Chondrocyte (in vitro differentiated cells): Measurements from ENCODE around the gene PRDM7. TPM values are rescaled to one million over a fixed set of nuclear protein-coding genes. Genes with fewer than 3 reads are reported as not detected.
"Not testable (repeated sequence)": the region's sequence is repeated elsewhere in the genome, so short reads cannot be mapped to it uniquely, and the experiment has no call there.

Source experiments
- DNase-seq: peaks from one replicate; pipeline ENCODE4 v3.0.0; 2021; ENCODE audit warnings: mixed read lengths, low spot score
- H3K27ac Mint-ChIP-seq: one replicate; pipeline ENCODE4 v1.8.0; 2021; ENCODE audit warnings: mild to moderate bottlenecking, moderate library complexity, mixed read lengths; ENCODE audit not compliant: unreplicated experiment
- H3K27me3 Mint-ChIP-seq: 2 replicates; pipeline ENCODE4 v1.8.0; 2021; ENCODE audit warnings: low read depth, mixed read lengths
- H3K36me3 Mint-ChIP-seq: 2 replicates; pipeline ENCODE4 v1.8.0; 2021; ENCODE audit warnings: low read depth, mixed read lengths
- H3K4me1 Mint-ChIP-seq: 2 replicates; pipeline ENCODE4 v1.8.0; 2021; ENCODE audit warnings: low read depth, mild to moderate bottlenecking, mixed read lengths
- H3K4me3 Mint-ChIP-seq: one replicate; pipeline ENCODE4 v1.8.0; 2021; ENCODE audit warnings: mild to moderate bottlenecking, moderate library complexity, mixed read lengths; ENCODE audit not compliant: unreplicated experiment
- H3K9me3 Mint-ChIP-seq: 2 replicates; pipeline ENCODE4 v1.8.0; 2021; ENCODE audit warnings: low read depth, mixed read lengths
- CTCF ChIP-seq: fragments of 200-600 bp; sonication (generic); IDR thresholded peaks from 2 replicates; pipeline ENCODE4 v1.5.0; 2021; ENCODE audit warnings: antibody characterized with exemption, mild to moderate bottlenecking, moderate library complexity
- long read RNA-seq: library from polyadenylated mRNA; stranded (forward); transcript quantifications from one replicate; pipeline ENCODE4 v2.0.0, GENCODE V29; 2021
- total RNA-seq: library from RNA; stranded (reverse); gene quantifications from 3 replicates; pipeline ENCODE4 v1.2.1, GENCODE V29; 2021

The PRDM7 gene
- not detected in 3 replicates for total RNA-seq
- long read RNA-seq, result 0 reads

GRCh38 chr16:90077240-90077756, at the start of gene PRDM7:
Gene PRDM7, minus strand, starts transcription at chr16:90077331. Its CDS starts 1,421 bp downstream, at chr16:90075910.
- Mint-ChIP-seq H3K36me3 (no peaks in the 10 kb centered on the region), H3K4me1 (peaks cover 24% of the 10 kb centered on the region), H3K27ac (peak within 1 kb of the TSS; percentile 95)

GRCh38 chr16:90121846-90122245, 44.7 kb upstream of the PRDM7 start:
- H3K4me3 Mint-ChIP-seq, H3K27ac Mint-ChIP-seq, H3K4me1 Mint-ChIP-seq, H3K9me3 Mint-ChIP-seq, H3K36me3 Mint-ChIP-seq, DNase-seq, H3K27me3 Mint-ChIP-seq: not testable (repeated sequence)

More at GRCh38 chr16:90077240-90077756, at the start of gene PRDM7:
- H3K9me3 Mint-ChIP-seq, result no peaks in the 10 kb centered on the region
- peak; percentile 97 for DNase-seq
- TF ChIP-seq CTCF, result no peak
- peak within 1 kb of the TSS; percentile 83 for H3K4me3 Mint-ChIP-seq
- no peaks in the 10 kb centered on the region for H3K27me3 Mint-ChIP-seq

GRCh38 chr16:90107617-90108016, 30.5 kb upstream of the PRDM7 start:
- H3K27me3 Mint-ChIP-seq, H3K9me3 Mint-ChIP-seq, H3K4me1 Mint-ChIP-seq, H3K27ac Mint-ChIP-seq, H3K4me3 Mint-ChIP-seq, DNase-seq, H3K36me3 Mint-ChIP-seq: not testable (repeated sequence)

- H3K36me3 Mint-ChIP-seq, DNase-seq, H3K4me1 Mint-ChIP-seq, H3K27me3 Mint-ChIP-seq, H3K27ac Mint-ChIP-seq, H3K9me3 Mint-ChIP-seq, H3K4me3 Mint-ChIP-seq: not testable (repeated sequence)
These were observed 29.9 kb upstream of the PRDM7 start for GRCh38 chr16:90107060-90107459.

GRCh38 chr16:90106271-90106670, 29.1 kb upstream of the PRDM7 start:
- not testable (repeated sequence) for H3K4me3 Mint-ChIP-seq, H3K4me1 Mint-ChIP-seq, DNase-seq, H3K36me3 Mint-ChIP-seq, H3K9me3 Mint-ChIP-seq, H3K27ac Mint-ChIP-seq
- peaks cover 12% of the 10 kb centered on the region for H3K27me3 Mint-ChIP-seq
- TF ChIP-seq CTCF, result peak; percentile 66

GRCh38 chr16:90104725-90105124, 27.6 kb upstream of the PRDM7 start:
- H3K36me3 Mint-ChIP-seq, H3K9me3 Mint-ChIP-seq, H3K27ac Mint-ChIP-seq, H3K4me1 Mint-ChIP-seq, H3K4me3 Mint-ChIP-seq, DNase-seq: not testable (repeated sequence)
- peaks cover 12% of the 10 kb centered on the region for H3K27me3 Mint-ChIP-seq

GRCh38 chr16:90102086-90102884, 25.2 kb upstream of the PRDM7 start:
- not testable (repeated sequence) for H3K4me1 Mint-ChIP-seq, DNase-seq, H3K4me3 Mint-ChIP-seq, H3K9me3 Mint-ChIP-seq, H3K27ac Mint-ChIP-seq, H3K36me3 Mint-ChIP-seq
- peaks cover 15% of the 10 kb centered on the region for H3K27me3 Mint-ChIP-seq

- H3K9me3 Mint-ChIP-seq, H3K36me3 Mint-ChIP-seq, H3K27ac Mint-ChIP-seq, H3K4me1 Mint-ChIP-seq, DNase-seq, H3K4me3 Mint-ChIP-seq: not testable (repeated sequence)
- H3K27me3 Mint-ChIP-seq, result peaks cover 15% of the 10 kb centered on the region
These were observed 24.2 kb upstream of the PRDM7 start for GRCh38 chr16:90101332-90101731.

- H3K4me3 Mint-ChIP-seq, H3K36me3 Mint-ChIP-seq, H3K27ac Mint-ChIP-seq, H3K9me3 Mint-ChIP-seq, DNase-seq, H3K4me1 Mint-ChIP-seq: not testable (repeated sequence)
- H3K27me3 Mint-ChIP-seq, result peaks cover 15% of the 10 kb centered on the region
These were observed 23.7 kb upstream of the PRDM7 start for GRCh38 chr16:90100790-90101189.

- H3K27me3 Mint-ChIP-seq, result peaks cover 13% of the 10 kb centered on the region
- not testable (repeated sequence) for H3K4me3 Mint-ChIP-seq, H3K27ac Mint-ChIP-seq, H3K9me3 Mint-ChIP-seq, H3K4me1 Mint-ChIP-seq, DNase-seq, H3K36me3 Mint-ChIP-seq
These were observed 23.1 kb upstream of the PRDM7 start for GRCh38 chr16:90100229-90100628.

- not testable (repeated sequence) for H3K9me3 Mint-ChIP-seq, H3K4me1 Mint-ChIP-seq, H3K4me3 Mint-ChIP-seq, H3K27ac Mint-ChIP-seq, H3K36me3 Mint-ChIP-seq, DNase-seq, H3K27me3 Mint-ChIP-seq
These were observed 21.8 kb upstream of the PRDM7 start for GRCh38 chr16:90098936-90099335.
